NCI-H345 (cell line): Measurements from ENCODE around the gene SLC25A51.
"Not testable (repeated sequence)": the region's sequence is repeated elsewhere in the genome, so short reads cannot be mapped to it uniquely, and the experiment has no call there.

Experiments
- DNase-seq: peaks from one replicate; lab custom pipeline; 2025; lab: John Stamatoyannopoulos, UW

Gene SLC25A51

DNA sequence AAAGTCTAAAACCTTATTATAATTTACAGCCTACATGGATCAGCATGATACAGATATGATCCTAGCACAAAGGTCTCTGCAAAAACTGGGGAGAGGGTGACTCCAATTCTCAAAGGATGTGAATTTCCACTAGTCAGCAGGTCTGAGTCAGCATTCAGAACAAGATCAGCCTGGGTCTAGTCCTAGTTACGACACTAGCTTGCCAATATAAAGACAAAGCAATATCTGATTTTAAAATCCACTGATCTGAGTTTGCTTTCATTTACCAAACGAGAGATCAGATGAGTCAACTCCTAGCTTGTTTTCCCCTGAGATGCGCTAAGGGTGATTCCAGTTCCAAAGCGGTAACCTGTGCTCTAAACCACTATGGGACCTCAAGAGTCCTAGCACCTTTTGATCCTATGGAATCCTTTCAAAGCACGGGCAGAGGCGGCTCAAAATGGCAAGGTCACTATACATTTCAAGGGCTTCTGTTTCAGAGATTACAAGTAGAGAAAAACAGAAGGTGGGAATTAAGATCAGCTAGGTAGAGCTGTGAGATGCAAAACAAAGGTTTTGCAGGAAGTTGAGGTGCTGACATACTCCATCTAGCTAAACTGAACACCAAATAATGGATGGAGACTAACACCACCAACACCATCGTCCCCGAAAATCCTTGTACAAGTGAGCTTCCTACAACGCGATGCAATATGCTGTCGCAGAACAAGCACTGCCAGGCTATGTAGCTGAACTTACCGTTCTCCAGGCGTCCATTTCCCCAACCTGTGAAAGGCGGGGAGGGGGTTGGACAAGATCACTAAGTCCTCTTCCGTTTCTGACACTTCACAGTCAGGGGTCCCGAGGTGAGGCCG, 906 bp downstream of the SLC25A51 start:
- DNase-seq, result peak; percentile 52

DNA sequence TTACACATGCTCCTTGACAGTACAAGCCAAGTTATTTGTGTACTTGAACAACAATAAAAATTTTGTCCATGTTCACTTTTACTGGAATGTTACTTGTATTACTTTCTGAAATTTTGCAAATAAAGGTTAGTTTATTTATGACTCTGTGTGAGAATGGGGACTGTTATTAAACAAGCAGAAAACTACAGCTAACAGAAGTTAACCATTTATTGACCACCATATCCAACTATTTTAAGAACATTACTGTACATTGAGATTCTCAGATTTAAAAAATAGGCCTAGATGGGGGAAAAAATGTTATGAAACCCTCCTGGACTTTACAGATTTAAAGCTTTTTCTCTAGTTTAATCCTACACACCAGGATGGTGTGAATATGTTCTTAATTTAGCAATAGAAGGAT, 1.8 kb downstream of the SLC25A51 start:
- no peak for DNase-seq

DNA sequence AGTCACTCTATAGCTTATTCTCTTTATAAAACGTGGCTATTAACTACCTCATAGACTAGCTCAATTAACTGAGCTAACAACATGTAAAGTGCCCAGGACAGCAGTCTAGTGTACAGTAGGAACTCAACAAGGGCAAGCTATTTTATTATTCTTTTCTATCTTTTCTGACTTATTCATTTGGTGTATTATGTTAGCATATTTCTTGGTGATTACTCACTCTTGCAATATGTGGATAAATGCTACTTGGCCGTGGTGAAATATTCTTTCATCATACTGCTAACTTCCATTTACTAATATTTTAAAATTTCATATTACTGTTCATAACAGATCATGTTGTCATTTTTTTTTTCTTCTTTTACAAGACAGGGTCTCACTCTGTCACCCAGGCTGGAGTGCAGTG, 4.9 kb downstream of the SLC25A51 start:
- no peak for DNase-seq

DNA sequence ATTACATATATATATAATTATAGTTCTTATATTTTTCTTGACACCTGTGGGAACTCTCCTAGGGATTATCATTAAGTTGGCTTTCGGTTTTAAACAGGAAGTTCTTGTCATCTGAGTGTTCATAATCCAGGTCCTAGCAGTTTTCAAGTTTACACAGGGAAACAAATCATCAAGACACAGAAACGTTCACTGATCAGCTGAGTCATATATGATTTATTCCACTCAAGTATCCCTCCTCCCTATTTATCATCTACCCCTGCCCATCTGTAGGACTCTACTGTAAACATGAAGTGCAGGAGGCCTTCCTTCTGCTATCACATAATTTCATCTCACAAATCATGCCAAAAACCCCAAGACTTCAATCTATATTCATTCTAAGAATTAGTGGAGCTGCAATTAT, 6.3 kb downstream of the SLC25A51 start:
- no peak for DNase-seq

DNA sequence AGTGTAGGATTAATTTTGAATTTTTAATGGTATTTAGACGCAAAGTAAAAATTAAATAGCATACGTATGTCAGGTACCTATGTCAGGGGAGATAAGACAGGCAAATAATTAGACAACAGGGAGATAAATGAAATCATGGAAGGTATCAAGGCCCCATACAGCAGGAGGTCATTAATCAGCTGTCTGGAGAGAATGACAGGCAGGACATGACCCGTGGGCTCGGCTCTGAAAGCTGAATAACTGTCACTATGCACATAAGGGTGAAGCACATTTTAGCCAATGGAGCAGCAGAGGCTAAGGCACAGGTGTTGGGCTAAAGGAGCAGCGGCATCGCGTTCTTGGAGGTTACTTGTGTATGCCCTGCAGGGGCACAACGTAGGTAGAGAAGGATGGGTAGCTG, 11.9 kb downstream of the SLC25A51 start:
- DNase-seq, result no peak

DNA sequence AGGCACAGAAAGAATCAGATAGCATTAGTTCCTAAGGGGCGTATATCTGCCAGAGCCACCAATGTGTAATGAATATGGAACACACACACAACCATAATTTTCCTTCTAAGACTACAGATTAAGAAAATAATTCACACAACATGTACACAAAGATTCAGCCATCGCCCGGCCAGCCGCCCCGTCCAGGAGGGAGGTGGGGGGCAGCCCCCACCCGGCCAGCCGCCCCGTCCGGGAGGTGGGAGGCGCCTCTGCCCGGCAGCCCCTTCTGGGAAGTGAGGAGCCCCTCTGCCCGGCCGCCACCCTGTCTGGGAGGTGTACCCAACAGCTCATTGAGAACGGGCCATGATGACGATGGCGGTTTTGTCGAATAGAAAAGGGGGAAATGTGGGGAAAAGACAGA, 12.9 kb downstream of the SLC25A51 start:
- DNase-seq, result not testable (repeated sequence)

DNA sequence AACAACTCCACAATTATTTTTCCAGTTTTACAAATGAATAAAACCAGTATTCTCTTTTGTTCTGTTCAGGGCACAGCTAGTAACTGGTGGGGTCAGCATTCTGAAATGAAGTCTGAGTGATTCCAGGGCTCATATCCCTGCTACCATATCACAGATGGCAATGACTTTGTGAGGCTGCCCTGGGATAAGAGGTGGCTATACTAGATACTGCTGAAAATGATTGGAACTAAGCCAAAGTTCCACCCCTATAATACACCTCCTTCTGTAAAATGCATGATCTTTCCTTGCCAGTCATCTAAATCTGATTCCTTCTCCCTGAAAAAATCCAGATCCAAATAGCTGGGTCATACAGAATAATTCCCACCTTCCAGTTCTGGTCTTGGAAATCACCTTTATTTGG, 14.4 kb downstream of the SLC25A51 start:
- DNase-seq, result no peak

DNA sequence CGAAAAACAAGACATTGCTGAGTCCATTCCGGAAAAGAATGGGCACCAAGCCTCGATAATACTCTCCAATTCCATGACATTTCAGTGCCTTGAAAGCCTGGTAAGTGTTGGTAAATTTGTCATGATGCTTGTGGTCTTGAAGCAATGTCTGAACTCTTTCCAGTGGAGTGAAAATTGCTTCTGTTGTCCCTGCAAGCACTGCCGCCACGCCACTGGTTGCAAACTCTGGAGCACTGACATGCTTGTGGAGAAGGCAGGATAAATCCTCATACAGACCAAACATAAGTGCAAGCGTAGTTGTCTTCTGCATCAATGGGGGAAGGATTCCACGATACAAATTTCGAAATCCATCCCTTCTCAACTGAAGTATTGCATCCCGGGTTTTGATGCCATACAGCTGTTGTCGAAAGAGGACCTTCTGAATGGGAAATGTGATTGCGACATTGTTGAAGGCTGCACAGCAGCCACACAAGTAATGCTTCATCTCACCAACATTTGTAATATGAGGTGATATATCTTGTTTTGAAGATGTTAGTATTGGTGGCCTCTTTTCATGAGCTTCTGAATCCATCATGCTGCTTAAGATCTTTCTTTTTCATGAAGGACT, 15.8 kb downstream of the SLC25A51 start:
- DNase-seq, result not testable (repeated sequence)

DNA sequence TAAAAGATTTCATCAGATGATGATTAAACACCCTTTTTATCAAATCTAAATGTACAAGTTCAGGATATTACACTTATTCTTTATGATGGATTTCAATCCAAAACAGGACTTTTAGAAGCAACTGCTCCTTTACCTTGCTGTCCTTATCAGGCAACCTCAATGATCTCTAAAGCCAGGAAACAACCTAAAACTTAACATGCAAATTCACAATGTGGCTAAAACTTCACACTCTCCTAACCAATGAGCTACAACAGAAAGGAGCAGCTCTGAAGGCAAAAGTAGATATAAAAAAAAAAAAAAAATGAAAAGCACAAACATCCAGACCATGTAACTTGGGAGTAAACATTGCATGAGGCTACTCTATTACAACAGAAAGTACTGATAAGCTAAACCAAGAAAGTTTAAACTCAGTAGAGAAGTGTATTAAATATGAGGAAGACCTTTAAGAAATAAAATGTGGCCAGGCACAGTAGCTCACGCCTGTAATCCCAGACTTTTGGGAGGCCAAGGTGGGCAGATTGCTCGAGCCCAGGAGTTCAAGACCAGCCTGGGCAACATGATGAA, 22.9 kb downstream of the SLC25A51 start:
- no peak for DNase-seq

DNA sequence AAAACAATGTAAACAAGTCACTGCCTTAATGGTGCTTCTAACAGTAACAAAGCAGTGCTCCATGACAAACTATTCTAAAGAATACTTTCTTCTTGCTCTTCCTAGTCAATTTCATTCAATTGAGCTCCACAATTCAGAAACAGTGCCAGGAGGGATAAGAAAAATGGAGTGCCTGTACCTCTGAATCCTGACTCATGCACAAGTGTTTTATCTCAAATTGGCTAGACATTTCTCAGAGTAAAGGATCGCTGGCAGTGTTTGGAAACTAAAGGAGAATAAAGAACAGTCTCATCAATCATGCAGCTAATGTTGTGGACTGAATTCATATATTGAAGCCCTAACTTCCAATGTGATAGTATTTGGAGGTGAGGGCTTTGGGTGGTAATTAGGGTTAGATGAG, 27.6 kb downstream of the SLC25A51 start:
- DNase-seq, result no peak

DNA sequence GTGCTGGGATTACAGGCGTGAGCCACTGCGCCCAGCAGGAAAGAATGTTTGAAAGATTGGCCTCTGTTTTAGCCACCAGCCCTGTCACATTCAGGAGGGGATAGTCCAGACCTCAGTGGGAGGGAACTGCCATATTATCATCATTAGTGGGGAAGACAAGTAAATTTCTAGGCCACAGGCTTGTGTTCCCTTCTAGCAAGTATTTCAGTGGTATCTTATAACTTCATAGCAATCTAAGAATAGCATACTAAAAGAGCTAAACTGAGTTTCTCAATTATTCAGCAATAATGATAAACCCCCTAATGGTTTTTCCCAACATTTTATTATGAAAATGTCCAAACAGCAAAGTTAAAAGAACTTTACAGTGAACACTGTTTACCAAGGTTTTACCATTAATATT, 30.0 kb downstream of the SLC25A51 start:
- no peak for DNase-seq

DNA sequence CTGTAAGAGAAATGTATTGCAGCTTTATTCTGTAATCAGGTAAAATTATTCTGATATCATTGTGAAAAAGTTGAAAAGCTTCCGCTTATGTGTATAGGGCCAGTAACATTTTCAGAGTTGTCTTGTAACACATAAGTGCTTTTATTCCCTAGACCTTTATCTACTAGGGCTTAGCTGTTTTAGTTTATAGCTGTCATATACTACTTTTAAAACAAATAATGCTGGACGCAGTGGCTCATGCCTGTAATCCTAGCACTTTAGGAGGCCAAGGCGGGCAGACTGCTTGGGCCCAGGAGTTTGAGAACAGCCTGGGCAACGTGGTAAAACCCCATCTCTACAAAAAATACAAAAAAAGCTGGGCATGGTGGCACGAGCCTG, 33.1 kb downstream of the SLC25A51 start:
- no peak for DNase-seq

DNA sequence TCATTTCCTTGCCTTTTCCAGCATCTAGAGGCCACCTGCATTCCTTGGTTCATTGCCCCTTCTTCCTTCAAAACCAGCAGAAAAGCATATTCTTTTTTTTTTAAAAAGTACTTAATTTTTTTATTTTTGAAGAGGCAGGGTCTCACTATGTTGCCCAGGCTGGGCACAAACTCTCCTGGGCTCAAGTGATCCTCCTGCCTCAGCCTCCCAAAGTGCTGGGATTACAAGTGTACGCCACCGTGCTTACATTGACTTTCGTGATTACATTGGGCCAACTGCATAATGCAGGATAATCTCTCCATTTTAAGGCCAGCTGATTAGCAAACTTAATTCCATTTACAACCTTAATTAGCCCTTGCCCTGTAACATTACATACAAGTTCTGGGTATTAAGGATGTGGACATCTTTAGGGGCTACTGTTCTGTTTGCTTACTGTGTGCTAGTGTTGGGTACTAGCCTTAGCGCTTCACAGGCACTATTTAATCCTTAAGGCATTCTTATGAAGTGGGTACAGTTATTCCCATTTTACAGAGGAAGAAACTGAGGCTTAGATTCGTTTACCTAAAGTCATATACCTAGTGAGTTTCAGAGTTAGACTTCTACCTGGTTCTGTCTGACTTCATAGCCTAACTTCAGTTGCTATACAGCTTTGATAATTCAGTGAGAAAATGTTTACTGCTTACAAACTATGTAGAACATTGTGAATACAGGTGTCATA, 33.7 kb downstream of the SLC25A51 start:
- no peak for DNase-seq

DNA sequence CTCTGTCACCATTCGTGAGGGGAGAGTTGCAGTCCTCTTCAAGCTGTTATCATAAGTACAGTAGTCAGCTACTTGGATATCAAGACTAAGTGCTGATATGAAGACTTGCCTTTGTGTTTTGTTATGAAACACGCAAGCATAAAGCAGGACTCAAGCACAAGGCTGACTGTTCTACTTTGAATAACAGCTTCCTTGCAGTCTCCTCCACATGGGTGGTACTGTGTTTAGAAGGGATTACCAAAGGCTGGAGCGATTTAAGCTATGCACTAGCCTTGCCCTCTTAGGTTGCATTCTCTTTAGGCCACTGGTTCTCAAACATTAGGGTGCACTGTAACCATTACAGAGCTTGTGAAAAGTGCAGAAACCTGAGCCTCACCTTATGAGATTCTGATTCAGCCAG, 41.4 kb downstream of the SLC25A51 start:
- no peak for DNase-seq

DNA sequence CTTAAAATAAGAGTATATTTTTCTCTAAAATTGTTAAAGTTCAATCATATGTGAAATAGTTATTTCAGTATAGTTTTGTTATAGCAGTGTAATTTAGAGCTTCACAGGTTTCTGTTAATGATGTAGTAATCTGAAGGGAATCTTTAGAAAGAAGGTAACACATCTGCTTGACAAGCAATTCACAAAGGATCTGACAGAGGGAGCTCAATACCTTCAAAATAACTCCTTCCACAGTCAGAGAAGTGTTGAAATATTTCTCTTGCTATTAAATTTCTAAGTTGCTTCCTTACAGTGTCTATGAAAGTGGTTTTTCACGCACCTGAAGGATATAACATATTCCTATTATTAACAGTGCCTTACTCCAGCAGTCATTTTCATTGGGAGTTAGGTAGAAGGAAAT, 44.9 kb downstream of the SLC25A51 start:
- no peak for DNase-seq

DNA sequence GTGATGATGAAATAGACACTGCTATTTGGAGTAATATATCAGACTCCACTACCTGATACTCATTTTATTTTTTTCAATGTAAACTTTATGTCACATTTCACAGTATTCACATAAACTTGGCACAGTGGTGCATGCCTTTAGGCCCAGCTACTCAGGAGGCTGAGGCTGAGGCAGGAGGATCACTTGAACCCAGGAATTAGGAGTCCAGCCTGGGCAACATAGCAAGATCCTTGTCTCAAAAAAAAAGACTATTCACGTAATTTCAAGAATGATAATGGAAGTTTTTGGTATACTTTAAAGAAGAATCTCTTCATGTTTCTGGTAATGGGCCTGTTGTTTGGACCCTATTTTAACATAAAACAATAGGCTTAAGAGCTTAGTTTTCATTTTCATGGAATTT, 47.4 kb downstream of the SLC25A51 start:
- DNase-seq, result no peak

DNA sequence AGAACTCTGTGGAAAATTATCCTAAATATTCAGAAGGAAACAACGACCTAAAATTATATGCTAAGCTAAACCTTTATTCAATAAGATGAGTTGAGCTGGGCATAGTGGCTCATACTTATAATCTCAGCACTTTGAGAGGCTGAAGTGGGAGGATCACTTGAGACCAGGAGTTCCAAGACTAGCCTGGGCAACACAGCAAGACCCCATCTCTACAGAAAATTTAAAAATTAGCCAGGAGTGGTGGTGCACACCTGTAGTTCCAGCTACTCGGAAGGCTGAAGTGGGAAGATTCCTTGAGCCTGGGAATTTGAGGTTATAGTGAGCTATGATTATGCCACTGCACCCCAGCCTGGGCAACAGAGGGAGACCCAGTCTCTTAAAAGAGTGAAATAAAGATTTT, 51.7 kb downstream of the SLC25A51 start:
- DNase-seq, result no peak

DNA sequence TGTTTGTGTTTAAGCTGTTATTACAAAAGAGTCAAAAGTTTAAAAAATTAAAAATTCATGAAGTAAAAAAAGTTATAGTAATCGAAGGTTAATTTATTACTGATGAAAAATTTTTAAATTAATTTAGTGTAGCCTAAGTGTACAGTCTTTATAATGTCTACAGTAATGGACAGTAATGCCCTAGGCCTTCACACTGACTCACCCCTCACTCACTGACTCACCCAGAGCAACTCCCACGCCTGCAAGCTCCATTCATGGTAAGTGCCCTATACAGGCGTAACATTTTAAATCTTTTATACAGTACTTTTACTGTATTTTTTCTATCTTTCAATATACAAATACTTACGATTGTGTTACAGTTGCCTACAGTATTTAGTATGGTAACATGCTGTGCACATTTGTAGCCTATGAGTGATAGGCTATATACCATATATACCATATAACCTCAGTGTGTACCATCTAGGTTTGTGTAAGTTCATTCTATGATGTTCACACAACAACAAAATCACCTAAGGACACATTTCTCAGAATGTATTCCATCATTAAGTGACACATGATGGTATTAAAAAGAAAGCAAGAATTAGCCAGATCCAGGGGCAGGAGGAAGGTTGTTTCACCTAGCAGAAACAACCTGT, 63.2 kb downstream of the SLC25A51 start:
- DNase-seq, result no peak

DNA sequence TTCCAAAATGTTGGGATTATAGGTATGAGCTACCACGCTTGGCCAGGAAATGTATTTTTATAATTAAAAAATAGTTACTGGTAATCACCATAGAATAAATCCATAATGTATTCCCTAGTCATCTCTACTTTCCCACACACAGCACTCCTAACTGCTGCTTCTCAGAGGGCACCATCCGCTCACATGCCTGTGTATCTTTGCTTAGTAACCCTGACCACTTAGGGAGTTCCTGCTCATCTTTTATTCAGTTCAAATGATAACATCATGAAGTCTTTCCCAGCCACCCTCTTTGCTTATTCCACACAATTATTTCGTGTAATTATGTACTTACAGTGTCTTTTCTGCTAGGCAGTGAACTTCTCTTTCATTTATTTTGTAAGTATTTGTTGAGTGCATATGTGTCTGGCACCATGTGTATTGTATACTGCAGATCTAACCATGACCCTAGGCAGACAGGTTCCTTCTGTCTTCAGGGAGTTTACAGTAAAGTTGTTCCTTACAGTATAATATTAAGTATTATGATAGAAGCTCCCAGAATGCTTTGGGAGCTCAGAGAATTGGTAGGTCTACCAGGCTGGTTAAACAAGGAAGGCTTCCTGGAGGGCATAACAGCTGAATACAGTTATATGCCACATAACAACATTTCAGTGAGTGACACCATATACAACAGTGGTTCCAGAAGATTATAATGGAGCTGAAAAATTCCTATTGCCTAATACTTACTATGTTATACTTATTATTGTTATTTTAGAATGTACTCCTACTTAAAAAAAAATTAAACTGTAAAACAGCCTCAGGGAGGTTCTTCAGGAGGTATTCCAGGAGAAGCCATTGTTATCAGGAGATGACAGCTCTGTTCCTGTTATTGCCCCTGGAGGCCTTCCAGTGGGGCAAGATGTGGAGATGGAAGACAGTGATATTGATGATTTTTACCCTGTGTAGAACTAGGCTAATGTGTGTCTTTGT, 64.1 kb downstream of the SLC25A51 start:
- DNase-seq, result no peak
